K562 (cell line): ENCODE data around the gene KNL1. TPM values are rescaled to one million over a fixed set of nuclear protein-coding genes. Genes with fewer than 3 reads are reported as not detected.
"Not testable (repeated sequence)": the region's sequence is repeated elsewhere in the genome, so short reads cannot be mapped to it uniquely, and the experiment has no call there.

Source experiments
- ATAC-seq: fragments of 200-7000 bp; cut with Tn5 transposase; 3 replicates; pipeline ENCODE4 v1.9.1; 2020; ENCODE audit warnings: moderate library complexity
- BruUV-seq: library from RNA; stranded (reverse); fragments of 400-500 nt; replicated peaks from 2 replicates; lab custom pipeline; 2021; lab: Mats Ljungman, UMichigan
- CTCF ChIA-PET: fragments of 300-600 bp; formaldehyde crosslinking; extraction: SDS; loops from one replicate; lab custom pipeline; 2021; ENCODE audit warnings: low intra/inter-chr PET ratio; lab: Yijun Ruan, JAX
- POLR2A ChIA-PET: fragments of 300-600, 350-650 bp; sonication (Branson Sonifier 250); formaldehyde crosslinking; extraction: SDS; loops from one replicate; lab custom pipeline; 2021; ENCODE audit warnings: antibody characterized with exemption, inconsistent platforms; lab: Yijun Ruan, JAX
- DNase-seq, 4 experiments: peaks; one replicate each; pipeline versions ENCODE4 v3.0.0 to v3.0.0-alpha.2; 2011 to 2018; ENCODE audit warnings: low spot score in 3 of 4, mixed read lengths in 3 of 4; ENCODE audit errors: extremely low read depth in 1 of 4
- FAIRE-seq: peaks from 2 replicates; lab custom pipeline; 2011; peaks lifted over from hg19 to GRCh38; lab: Jason Lieb, UNC
- H2AFZ ChIP-seq: 2 replicates; pipeline ENCODE4 v1.6.0; 2011; ENCODE audit warnings: low read depth, low read length, control low read depth, inconsistent platforms
- H3K27ac ChIP-seq: fragments of 200-600 bp; 3 replicates; pipeline ENCODE4 v1.8.0; 2011; ENCODE audit warnings: low read depth, mild to moderate bottlenecking, control low read depth, inconsistent platforms, low read length, moderate library complexity, mixed read lengths; ENCODE audit errors: extremely low read depth
- H3K27me3 ChIP-seq, 2 experiments: fragments of 300-600 bp in 1 of 2; 2 replicates in 1 of 2; 3 replicates in 1 of 2; pipeline versions ENCODE4 v1.6.0 to v1.8.0; 2011; ENCODE audit warnings: inconsistent platforms in 2 of 2, low read length in 2 of 2, mild to moderate bottlenecking in 1 of 2, mixed read lengths in 1 of 2, moderate library complexity in 1 of 2; ENCODE audit not compliant: control insufficient read depth in 2 of 2, insufficient read depth in 2 of 2
- H3K36me3 ChIP-seq: fragments of 300-600 bp; 3 replicates; pipeline ENCODE4 v1.8.0; 2011; ENCODE audit warnings: mild to moderate bottlenecking, low read length, inconsistent platforms; ENCODE audit not compliant: control insufficient read depth, insufficient read depth
- H3K4me1 ChIP-seq, 2 experiments: fragments of 200-600 bp in 1 of 2; replicated peaks in 1 of 2; 2 replicates in 1 of 2; 3 replicates in 1 of 2; pipeline versions ENCODE4 v1.5.1 to v1.8.0; 2011; ENCODE audit warnings: inconsistent platforms in 2 of 2, low read length in 2 of 2, mild to moderate bottlenecking in 1 of 2, mixed read lengths in 1 of 2, moderate library complexity in 1 of 2; ENCODE audit not compliant: control insufficient read depth in 2 of 2, insufficient read depth in 2 of 2
- H3K4me2 ChIP-seq: 2 replicates; pipeline ENCODE4 v1.6.1; 2011; ENCODE audit warnings: low read length, control low read depth, inconsistent platforms, mixed read lengths; ENCODE audit not compliant: insufficient read depth
- H3K4me3 ChIP-seq: fragments of 200-600 bp; sonication (generic), shearing (Covaris generic); 2 replicates; pipeline ENCODE4 v1.5.1; 2016; ENCODE audit warnings: control low read depth, inconsistent platforms
- H3K79me2 ChIP-seq: fragments of 200-600 bp; 3 replicates; pipeline ENCODE4 v1.8.0; 2011; ENCODE audit warnings: low read length, inconsistent platforms; ENCODE audit not compliant: control insufficient read depth, insufficient read depth
- H3K9ac ChIP-seq, 2 experiments: 2 replicates each; pipeline versions ENCODE4 v1.6.0 to v1.6.1; 2011; ENCODE audit warnings: low read depth in 2 of 2, low read length in 2 of 2, control low read depth in 1 of 2, inconsistent platforms in 1 of 2, mild to moderate bottlenecking in 1 of 2, mixed read lengths in 1 of 2; ENCODE audit not compliant: insufficient read depth in 1 of 2
- H3K9me1 ChIP-seq: one replicate; pipeline ENCODE4 v1.6.0; 2011; ENCODE audit warnings: inconsistent platforms, mild to moderate bottlenecking, low read length, moderate library complexity; ENCODE audit not compliant: control insufficient read depth, insufficient read depth
- H3K9me3 ChIP-seq: replicated peaks from 2 replicates; pipeline ENCODE4 v1.5.1; 2011; ENCODE audit warnings: low read depth, low read length, inconsistent platforms; ENCODE audit not compliant: control insufficient read depth, insufficient read depth
- H4K20me1 ChIP-seq: replicated peaks from 2 replicates; pipeline ENCODE4 v1.6.1; 2011; ENCODE audit warnings: low read length, inconsistent platforms, mixed read lengths; ENCODE audit not compliant: control insufficient read depth, insufficient read depth
- PHF20 ChIP-seq: fragments of 450-650 bp; IDR thresholded peaks from 2 replicates; pipeline ENCODE4 v1.6.1; 2018; ENCODE audit not compliant: partially characterized antibody
- ZNF76 ChIP-seq: fragments of 250-450 bp; sonication (Bioruptor Pico); IDR thresholded peaks from 2 replicates; pipeline ENCODE4 v1.4.0; 2020; ENCODE audit warnings: mild to moderate bottlenecking, moderate library complexity, borderline replicate concordance
- WGBS: fragments of 100-300 bp; shearing (Covaris generic); methylation state at CpG from one replicate; pipeline ENCODE4 v1.1.6; 2016; ENCODE audit warnings: low coverage, mixed read lengths; ENCODE audit not compliant: insufficient coverage; ENCODE audit errors: missing lambda C conversion rate; 5-methylcytosine and 5-hydroxymethylcytosine counted together
- in situ Hi-C: fragments of 300-500 bp; cut with MboI; formaldehyde crosslinking; loops from 4 replicates; pipeline ENCODE4 v1.15.0; 2018; ENCODE audit warnings: inconsistent platforms, mixed read lengths
- intact Hi-C: fragments of 100-400 bp; cut with micrococcal nuclease; formaldehyde crosslinking; loops from 2 replicates; pipeline ENCODE4 v1.14.2; 2022
- polyA plus RNA-seq, 8 experiments: library from polyadenylated mRNA; depleted of rRNA in 4 of 8; stranded (reverse) in 5 of 8; unstranded in 3 of 8; fragments of >200 nt; fragmentation: Nextera tagmentation in 2 of 8; fragmentation: Illumina TruSeq in 1 of 8; extraction: Ambion mirVana in 2 of 8; extraction: Trizol in 1 of 8; gene quantifications; 2 replicates each; pipeline versions ENCODE4 v1.2.1 to v1.2.3, GENCODE V29; 2011 to 2014; ENCODE audit warnings: inconsistent platforms in 1 of 8, missing spikeins in 1 of 8
- total RNA-seq, 7 experiments: library from RNA; depleted of rRNA in 6 of 7; stranded (reverse); fragments of >200 nt in 6 of 7; fragmentation: Illumina TruSeq in 2 of 7; extraction: Trizol in 2 of 7; gene quantifications; 2 replicates each; pipeline versions ENCODE4 v1.2.1 to v1.2.3, GENCODE V29; 2011 to 2021; ENCODE audit warnings: low replicate concordance in 1 of 7
- TF ChIP-seq, protein P1 (sequence below): fragments of 200-400 bp; formaldehyde crosslinking; IDR thresholded peaks from 2 replicates; pipeline ENCODE4 v1.6.1; 2017; ENCODE audit warnings: mild to moderate bottlenecking, low read depth, low read length, moderate library complexity

The KNL1 gene
- total and polyA plus RNA-seq, 9 of the 15 experiments (the other 6 are each of a cell fraction or from before 2014, with no cell fraction given) = 14.5 to 65.4 (median 34.6) TPM

DNA sequence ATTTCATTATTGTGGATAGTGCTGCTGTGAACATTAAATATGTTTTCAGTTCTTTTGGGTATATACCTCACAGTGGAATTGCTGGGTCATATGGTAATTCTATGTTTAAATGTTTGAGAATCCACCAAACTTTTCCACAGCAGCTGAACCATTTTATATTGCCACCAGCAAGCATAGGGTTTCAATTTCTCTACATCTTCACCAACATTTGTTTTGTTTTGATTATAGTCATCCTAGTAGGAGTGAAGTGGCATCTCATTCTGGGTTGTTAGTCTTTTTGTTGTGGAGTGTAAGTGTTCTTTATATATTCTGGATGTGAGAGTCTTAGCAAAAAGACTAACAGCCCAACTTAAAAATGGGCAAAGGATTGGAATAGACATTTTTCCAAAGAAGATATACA, 18.9 kb upstream of the KNL1 start (continued):
- TF ChIP-seq, protein P1, sequence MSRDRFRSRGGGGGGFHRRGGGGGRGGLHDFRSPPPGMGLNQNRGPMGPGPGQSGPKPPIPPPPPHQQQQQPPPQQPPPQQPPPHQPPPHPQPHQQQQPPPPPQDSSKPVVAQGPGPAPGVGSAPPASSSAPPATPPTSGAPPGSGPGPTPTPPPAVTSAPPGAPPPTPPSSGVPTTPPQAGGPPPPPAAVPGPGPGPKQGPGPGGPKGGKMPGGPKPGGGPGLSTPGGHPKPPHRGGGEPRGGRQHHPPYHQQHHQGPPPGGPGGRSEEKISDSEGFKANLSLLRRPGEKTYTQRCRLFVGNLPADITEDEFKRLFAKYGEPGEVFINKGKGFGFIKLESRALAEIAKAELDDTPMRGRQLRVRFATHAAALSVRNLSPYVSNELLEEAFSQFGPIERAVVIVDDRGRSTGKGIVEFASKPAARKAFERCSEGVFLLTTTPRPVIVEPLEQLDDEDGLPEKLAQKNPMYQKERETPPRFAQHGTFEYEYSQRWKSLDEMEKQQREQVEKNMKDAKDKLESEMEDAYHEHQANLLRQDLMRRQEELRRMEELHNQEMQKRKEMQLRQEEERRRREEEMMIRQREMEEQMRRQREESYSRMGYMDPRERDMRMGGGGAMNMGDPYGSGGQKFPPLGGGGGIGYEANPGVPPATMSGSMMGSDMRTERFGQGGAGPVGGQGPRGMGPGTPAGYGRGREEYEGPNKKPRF = no peak
- TF ChIP-seq PHF20 = no peak
- TF ChIP-seq ZNF76 (CRISPR knock-in tag) = no peak
- TF ChIP-seq, all 486 proteins: peak for 0

DNA sequence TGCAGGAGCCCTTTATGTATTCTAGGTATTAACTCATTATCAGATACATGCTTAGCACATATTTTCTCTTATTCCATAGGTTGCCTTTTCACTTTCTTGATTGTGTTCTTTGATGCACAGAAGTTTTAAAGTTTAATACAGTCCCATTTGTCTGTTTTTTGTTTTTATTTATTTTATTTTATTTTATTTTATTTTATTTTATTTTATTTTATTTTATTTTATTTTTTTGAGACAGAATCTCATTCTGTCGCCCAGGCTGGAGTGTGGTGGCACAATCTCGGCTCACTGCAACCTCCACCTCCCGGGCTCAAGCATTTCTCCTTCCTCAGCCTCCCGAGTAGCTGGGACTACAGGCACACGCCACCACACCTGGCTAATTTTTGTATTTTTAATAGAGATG, 17.1 kb upstream of the KNL1 start:
- H3K9ac ChIP-seq, H3K27me3 ChIP-seq, in situ Hi-C loops, H3K4me1 ChIP-seq, H2AFZ ChIP-seq, intact Hi-C loops, H3K27ac ChIP-seq, H3K4me3 ChIP-seq, H3K9me1 ChIP-seq, ATAC-seq, FAIRE-seq, H3K9me3 ChIP-seq, H3K4me2 ChIP-seq, DNase-seq, H4K20me1 ChIP-seq, H3K79me2 ChIP-seq, CTCF ChIA-PET, BruUV-seq: not testable (repeated sequence)
- peaks cover 34% of the 10 kb centered on the region for H3K36me3 ChIP-seq
- 91% methylated on average over 3 of the region's 5 CpGs for WGBS
- POLR2A ChIA-PET = interaction anchor here (2.1 kb wide), 1 partner anchor 8 kb away, joined by 7 read pairs; the partner anchor contains the start of gene RPUSD2
